ENCODE data around the gene RIIAD1.

DNA sequence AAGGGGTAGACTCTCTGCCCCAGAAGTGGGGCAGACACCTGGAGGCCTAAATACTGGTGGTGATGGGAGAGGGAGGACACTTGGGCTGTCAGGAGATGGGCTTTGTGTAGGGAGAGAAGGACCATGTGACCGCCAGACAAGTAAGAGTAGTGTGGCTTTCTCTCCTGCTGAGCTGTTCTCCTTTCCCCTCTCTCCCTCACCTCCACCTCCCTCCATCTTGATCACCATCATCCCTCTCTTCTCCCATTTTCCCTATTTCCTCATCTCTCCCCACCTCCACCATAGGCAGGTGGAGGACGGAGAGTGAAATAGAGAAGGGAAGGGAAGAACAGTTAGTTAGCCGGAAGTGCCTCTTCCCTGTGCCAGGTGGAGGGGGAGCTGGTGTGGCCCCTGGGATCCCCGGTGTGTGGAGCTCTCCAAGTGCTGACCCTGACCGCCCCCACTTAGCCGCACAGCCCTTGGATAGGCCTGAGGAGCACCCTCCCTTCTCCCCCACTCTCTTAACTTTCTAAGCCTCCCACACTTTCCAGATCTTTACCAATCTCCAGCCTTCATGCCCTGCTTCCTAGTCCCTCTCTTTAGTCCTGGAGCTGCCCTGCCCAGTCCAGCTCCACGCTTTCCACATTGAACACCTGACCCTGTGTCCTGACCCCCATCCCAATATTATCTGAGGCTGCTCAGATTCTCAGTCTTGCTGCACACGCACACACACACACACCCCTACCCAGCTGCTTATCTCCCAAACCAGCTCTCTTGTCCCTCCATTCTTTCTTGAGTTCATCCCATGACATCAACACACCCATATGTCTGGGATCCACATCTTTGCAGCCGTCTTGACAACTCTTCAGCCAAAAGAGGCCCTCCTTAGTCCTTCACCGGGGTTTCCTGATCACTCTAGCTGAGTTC lies 6.2 kb upstream of the RIIAD1 start:
- TF ChIP-seq, protein P1, sequence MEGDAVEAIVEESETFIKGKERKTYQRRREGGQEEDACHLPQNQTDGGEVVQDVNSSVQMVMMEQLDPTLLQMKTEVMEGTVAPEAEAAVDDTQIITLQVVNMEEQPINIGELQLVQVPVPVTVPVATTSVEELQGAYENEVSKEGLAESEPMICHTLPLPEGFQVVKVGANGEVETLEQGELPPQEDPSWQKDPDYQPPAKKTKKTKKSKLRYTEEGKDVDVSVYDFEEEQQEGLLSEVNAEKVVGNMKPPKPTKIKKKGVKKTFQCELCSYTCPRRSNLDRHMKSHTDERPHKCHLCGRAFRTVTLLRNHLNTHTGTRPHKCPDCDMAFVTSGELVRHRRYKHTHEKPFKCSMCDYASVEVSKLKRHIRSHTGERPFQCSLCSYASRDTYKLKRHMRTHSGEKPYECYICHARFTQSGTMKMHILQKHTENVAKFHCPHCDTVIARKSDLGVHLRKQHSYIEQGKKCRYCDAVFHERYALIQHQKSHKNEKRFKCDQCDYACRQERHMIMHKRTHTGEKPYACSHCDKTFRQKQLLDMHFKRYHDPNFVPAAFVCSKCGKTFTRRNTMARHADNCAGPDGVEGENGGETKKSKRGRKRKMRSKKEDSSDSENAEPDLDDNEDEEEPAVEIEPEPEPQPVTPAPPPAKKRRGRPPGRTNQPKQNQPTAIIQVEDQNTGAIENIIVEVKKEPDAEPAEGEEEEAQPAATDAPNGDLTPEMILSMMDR (IDR thresholded peaks at IDR 0.05): no peak
- TF ChIP-seq POLR2AphosphoS5 (IDR thresholded peaks at IDR 0.05): no peak
